K562 (cell line): ENCODE results near the gene PTPN9. TPM values are rescaled to one million over a fixed set of nuclear protein-coding genes. Genes with fewer than 3 reads are reported as not detected.

Experiments
- BRCA1 ChIP-seq, 2 experiments: fragments of 450-650 bp in 1 of 2; sonication (generic) in 1 of 2; formaldehyde crosslinking in 1 of 2; IDR thresholded peaks; 2 replicates each; pipeline versions ENCODE4 v1.5.0 to v1.6.1; 2017 to 2020; ENCODE audit warnings: mild to moderate bottlenecking in 1 of 2, missing genetic modification reagents in 1 of 2
- CREBBP ChIP-seq: IDR thresholded peaks from one replicate; pipeline ENCODE4 v1.6.1; 2012; ENCODE audit warnings: low read depth, mild to moderate bottlenecking, control low read depth, inconsistent platforms, low read length
- FOXA3 ChIP-seq, 2 experiments: fragments of 450-650 bp in 1 of 2; sonication (generic) in 1 of 2; formaldehyde crosslinking; IDR thresholded peaks in 1 of 2; conservative IDR thresholded peaks in 1 of 2; 2 replicates each; pipeline versions ENCODE4 v1.4.0 to v1.8.0; 2020 to 2022; ENCODE audit warnings: mild to moderate bottlenecking in 2 of 2, missing genetic modification reagents in 1 of 2
- FOXJ3 ChIP-seq: sonication (generic); formaldehyde crosslinking; IDR thresholded peaks from 2 replicates; pipeline ENCODE4 v1.4.0; 2020; ENCODE audit warnings: mild to moderate bottlenecking, missing genetic modification reagents
- GTF2A2 ChIP-seq: IDR thresholded peaks from 2 replicates; pipeline ENCODE4 v1.6.1; 2016; ENCODE audit warnings: mild to moderate bottlenecking, missing genetic modification characterization, missing compliant biosample characterization
- KLF16 ChIP-seq: IDR thresholded peaks from 2 replicates; pipeline ENCODE4 v1.6.1; 2016; ENCODE audit warnings: antibody characterized with exemption
- NCOA1 ChIP-seq: fragments of 450-650 bp; IDR thresholded peaks from 2 replicates; pipeline ENCODE4 v1.6.1; 2016; ENCODE audit warnings: low read depth
- RBBP5 ChIP-seq: fragments of 200-600 bp; sonication (generic); IDR thresholded peaks from 2 replicates; pipeline ENCODE4 v1.6.1; 2012; ENCODE audit warnings: borderline replicate concordance, mild to moderate bottlenecking, low read length, control low read depth, inconsistent platforms; ENCODE audit not compliant: insufficient read depth, poor library complexity, severe bottlenecking
- SIRT6 ChIP-seq: IDR thresholded peaks from one replicate; pipeline ENCODE4 v1.6.1; 2012; ENCODE audit warnings: low read depth, mild to moderate bottlenecking, control low read depth, inconsistent platforms, low read length, moderate library complexity
- SRSF7 ChIP-seq: fragments of 200-400 bp; formaldehyde crosslinking; optimal IDR thresholded peaks from 2 replicates; pipeline ENCODE3; 2017; ENCODE audit warnings: mild to moderate bottlenecking, low read depth, low read length
- TEAD1 ChIP-seq, 2 experiments: fragments of 450-650 bp in 1 of 2; sonication (generic) in 1 of 2; formaldehyde crosslinking; IDR thresholded peaks; 2 replicates each; pipeline versions ENCODE4 v1.4.0 to v1.8.0; 2020 to 2022; ENCODE audit warnings: mild to moderate bottlenecking in 2 of 2, missing genetic modification reagents in 1 of 2
- ZBTB7A ChIP-seq: IDR thresholded peaks from 2 replicates; pipeline ENCODE4 v1.6.1; 2011; ENCODE audit warnings: low read depth, mild to moderate bottlenecking, low read length, moderate library complexity, borderline replicate concordance; ENCODE audit not compliant: control insufficient read depth
- polyA plus RNA-seq, 8 experiments: library from polyadenylated mRNA; depleted of rRNA in 4 of 8; stranded (reverse) in 5 of 8; unstranded in 3 of 8; fragments of >200 nt; fragmentation: Nextera tagmentation in 2 of 8; fragmentation: Illumina TruSeq in 1 of 8; extraction: Ambion mirVana in 2 of 8; extraction: Trizol in 1 of 8; gene quantifications; 2 replicates each; pipeline versions ENCODE4 v1.2.1 to v1.2.3, GENCODE V29; 2011 to 2014; ENCODE audit warnings: inconsistent platforms in 1 of 8, missing spikeins in 1 of 8
- total RNA-seq, 7 experiments: library from RNA; depleted of rRNA in 6 of 7; stranded (reverse); fragments of >200 nt in 6 of 7; fragmentation: Illumina TruSeq in 2 of 7; extraction: Trizol in 2 of 7; gene quantifications; 2 replicates each; pipeline versions ENCODE4 v1.2.1 to v1.2.3, GENCODE V29; 2011 to 2021; ENCODE audit warnings: low replicate concordance in 1 of 7
- TF ChIP-seq, protein P1 (sequence below), 2 experiments: fragments of 450-650 bp; formaldehyde crosslinking in 1 of 2; IDR thresholded peaks; 2 replicates each; pipeline versions ENCODE4 v1.4.0 to v1.6.1; 2014 to 2020; ENCODE audit warnings: mild to moderate bottlenecking in 2 of 2, borderline replicate concordance in 1 of 2, low read depth in 1 of 2
- TF ChIP-seq, protein P2 (sequence below): sonication (generic); formaldehyde crosslinking; IDR thresholded peaks from 2 replicates; pipeline ENCODE4 v1.8.0; 2022; ENCODE audit warnings: mild to moderate bottlenecking, low read depth, missing genetic modification reagents

Gene PTPN9
- total and polyA plus RNA-seq, 9 of the 15 experiments (the other 6 are each of a cell fraction or from before 2014, with no cell fraction given): 5.0 to 24.0 (median 14.2) TPM

DNA sequence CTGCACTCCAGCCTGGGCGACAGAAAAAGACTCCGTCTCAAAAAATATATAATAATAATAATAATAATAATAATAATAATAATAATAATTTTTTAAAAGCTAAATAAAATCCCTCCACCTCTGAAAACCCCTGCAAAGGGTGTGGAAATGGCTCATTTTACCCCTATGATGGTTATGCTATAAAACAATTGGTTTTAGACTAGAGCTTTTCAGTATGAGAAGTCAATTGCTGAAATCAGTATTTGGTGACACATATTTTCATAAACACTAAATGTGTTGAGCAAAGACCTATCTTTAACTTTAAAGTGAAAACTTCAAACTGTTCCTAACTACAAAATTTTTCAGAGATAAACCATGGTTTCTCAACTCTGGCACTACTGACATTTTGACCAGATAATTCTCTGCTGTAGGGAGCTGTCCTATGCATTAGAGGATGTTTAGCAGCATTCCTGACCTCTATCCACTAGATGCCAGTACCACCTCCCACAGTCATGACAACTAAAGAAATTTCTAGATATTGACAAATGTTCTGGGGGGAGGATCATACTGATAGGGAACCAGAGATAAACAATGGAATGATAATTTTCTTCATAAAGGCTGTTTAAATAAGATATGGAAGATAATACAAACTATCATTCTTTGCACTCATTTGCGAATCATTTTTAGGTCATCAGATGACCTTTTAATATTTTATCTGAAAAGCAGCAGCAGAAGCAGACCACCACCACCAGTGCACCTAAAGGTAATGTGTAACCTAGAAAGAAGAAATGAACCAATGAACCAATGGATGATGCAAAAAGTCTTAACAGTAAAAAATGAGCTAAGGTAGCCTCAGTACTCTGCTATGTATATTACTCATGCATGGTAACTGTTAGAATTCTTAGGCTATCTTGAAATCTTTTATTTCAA lies 13.8 kb downstream of the PTPN9 start (continued):
- TF ChIP-seq BRCA1 (IDR thresholded peaks at IDR 0.05) (no peak), BRCA1 (CRISPR knock-in tag; IDR thresholded peaks at IDR 0.05) (no peak), FOXA3 (CRISPR knock-in tag; conservative IDR thresholded peaks at IDR 0.05 in 1 of 2, IDR thresholded peaks at IDR 0.05 in 1 of 2) (peak in 1 of 2 experiments; percentile 67; a peak in 2 of 4 replicates), RBBP5 (no peak), CREBBP (no peak), FOXJ3 (CRISPR knock-in tag) (no peak), KLF16 (0 out of 2 replicates have a peak, but pooled peaks have one; percentile 29), NCOA1 (no peak), GTF2A2 (no peak), SRSF7 (no peak), TEAD1 (CRISPR knock-in tag; IDR thresholded peaks at IDR 0.05) (no peak), ZBTB7A (no peak), SIRT6 (no peak)
- TF ChIP-seq, protein P1, sequence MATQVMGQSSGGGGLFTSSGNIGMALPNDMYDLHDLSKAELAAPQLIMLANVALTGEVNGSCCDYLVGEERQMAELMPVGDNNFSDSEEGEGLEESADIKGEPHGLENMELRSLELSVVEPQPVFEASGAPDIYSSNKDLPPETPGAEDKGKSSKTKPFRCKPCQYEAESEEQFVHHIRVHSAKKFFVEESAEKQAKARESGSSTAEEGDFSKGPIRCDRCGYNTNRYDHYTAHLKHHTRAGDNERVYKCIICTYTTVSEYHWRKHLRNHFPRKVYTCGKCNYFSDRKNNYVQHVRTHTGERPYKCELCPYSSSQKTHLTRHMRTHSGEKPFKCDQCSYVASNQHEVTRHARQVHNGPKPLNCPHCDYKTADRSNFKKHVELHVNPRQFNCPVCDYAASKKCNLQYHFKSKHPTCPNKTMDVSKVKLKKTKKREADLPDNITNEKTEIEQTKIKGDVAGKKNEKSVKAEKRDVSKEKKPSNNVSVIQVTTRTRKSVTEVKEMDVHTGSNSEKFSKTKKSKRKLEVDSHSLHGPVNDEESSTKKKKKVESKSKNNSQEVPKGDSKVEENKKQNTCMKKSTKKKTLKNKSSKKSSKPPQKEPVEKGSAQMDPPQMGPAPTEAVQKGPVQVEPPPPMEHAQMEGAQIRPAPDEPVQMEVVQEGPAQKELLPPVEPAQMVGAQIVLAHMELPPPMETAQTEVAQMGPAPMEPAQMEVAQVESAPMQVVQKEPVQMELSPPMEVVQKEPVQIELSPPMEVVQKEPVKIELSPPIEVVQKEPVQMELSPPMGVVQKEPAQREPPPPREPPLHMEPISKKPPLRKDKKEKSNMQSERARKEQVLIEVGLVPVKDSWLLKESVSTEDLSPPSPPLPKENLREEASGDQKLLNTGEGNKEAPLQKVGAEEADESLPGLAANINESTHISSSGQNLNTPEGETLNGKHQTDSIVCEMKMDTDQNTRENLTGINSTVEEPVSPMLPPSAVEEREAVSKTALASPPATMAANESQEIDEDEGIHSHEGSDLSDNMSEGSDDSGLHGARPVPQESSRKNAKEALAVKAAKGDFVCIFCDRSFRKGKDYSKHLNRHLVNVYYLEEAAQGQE (IDR thresholded peaks at IDR 0.05; ENCODE audit: borderline replicate concordance): no peak; the same call in 1 of the 2 replicates
- TF ChIP-seq, protein P1 (CRISPR knock-in tag; IDR thresholded peaks at IDR 0.05; ENCODE audit: low read depth): no peak
- TF ChIP-seq, protein P2, sequence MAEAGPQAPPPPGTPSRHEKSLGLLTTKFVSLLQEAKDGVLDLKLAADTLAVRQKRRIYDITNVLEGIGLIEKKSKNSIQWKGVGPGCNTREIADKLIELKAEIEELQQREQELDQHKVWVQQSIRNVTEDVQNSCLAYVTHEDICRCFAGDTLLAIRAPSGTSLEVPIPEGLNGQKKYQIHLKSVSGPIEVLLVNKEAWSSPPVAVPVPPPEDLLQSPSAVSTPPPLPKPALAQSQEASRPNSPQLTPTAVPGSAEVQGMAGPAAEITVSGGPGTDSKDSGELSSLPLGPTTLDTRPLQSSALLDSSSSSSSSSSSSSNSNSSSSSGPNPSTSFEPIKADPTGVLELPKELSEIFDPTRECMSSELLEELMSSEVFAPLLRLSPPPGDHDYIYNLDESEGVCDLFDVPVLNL (CRISPR knock-in tag): no peak
